DND-41 (cell line): ENCODE data around the gene RSPH6A.

Source experiments
- CTCF ChIP-seq: IDR thresholded peaks from 2 replicates; pipeline ENCODE4 v1.5.1; 2012; ENCODE audit warnings: borderline replicate concordance, low read length, moderate library complexity, mild to moderate bottlenecking; ENCODE audit not compliant: poor library complexity, severe bottlenecking; ENCODE audit errors: extremely low read depth
- EZH2 ChIP-seq: IDR thresholded peaks from 3 replicates; pipeline ENCODE4 v1.6.1; 2012; ENCODE audit warnings: borderline replicate concordance, low read depth, mild to moderate bottlenecking, moderate library complexity, low read length, inconsistent platforms; ENCODE audit not compliant: severe bottlenecking

GRCh38 chr19:45772130-45772840, 42.8 kb downstream of the RSPH6A start:
- TF ChIP-seq CTCF, result no peak
- TF ChIP-seq EZH2, result no peak
